SHP77 treated with DMSO at 0.1 percent for 48 hours (cell line): ENCODE results near the gene MAVS.
"Not testable (repeated sequence)": the region's sequence is repeated elsewhere in the genome, so short reads cannot be mapped to it uniquely, and the experiment has no call there.

Experiments
- DNase-seq: peaks from one replicate; lab custom pipeline; 2025; lab: John Stamatoyannopoulos, UW

MAVS gene

DNA sequence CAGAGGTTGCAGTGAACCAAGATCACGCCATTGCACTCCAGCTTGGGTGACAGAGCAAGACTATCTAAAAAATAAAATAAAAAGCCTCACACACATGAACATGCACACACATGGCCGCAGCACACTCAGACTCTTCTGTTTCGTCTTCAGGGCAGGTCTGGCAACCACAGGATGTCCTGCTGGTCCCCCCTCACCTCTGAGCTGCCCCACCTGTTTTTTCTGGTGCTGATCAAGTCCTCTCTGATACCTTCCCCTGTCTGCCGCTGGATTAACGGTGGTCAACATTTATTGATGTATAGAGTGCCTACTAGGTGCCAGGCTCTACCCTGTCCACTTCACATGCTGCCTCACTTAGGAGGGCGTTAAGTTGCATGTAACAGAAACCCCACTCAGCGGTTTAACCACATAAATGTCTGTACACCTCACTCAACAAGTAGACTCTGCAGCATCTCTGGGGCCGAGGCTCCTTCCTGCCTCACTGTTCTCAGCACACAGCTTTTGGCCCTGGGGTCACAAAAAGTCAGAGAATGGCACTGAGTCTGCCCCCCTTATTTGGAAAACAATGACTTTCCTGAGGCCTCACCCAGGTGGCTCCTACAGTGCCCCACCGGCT lies 30.8 kb upstream of the MAVS start:
- no peak for DNase-seq

DNA sequence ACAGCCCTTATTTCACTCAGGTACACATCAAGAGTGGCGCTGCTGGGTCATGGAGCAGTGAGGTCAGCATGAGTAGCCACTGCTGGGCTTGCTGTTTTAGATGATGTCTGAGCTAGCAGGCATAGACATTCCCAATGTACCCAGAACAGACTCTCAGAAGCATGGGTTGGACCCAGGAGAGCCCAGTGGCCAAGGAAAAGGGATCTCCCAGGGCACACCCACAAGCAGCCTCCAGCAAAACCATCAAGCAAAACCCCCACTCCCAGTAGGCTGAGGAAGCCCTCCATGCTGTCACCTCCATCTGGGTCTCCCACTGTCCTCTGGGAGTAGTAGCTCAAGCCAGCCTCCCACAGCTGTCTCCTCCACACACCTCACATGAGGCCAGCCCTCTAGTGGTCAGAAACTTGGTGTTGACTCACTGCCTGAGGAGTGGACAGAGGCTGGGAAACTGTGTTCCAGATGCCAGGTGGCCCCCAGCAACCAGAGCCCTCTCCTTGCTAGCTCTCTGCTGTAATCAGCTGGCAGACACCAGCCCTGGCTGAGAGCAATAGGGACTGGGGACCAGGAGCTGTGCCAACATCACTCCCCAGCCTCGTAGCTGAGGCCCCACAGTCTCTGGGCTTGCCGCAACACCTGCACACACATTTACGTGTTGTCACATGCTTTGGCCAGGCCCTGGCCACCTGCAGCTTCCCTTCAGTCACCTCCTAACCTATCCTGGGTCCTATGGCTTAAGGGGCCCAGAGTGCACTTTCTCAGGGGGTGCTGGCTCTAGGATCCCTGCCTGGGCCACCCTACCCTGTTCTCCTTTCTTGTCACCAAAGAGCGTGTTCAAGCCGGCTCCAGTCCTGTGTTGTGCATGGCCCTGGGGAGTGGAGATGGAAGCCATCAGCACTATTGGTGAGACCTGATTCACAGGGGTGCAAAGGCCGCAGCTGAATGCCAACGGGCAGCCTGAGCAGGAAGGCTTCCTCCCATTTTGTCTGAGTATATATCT lies 28.2 kb upstream of the MAVS start:
- peak; percentile 89 for DNase-seq

- no peak for DNase-seq
Measured at GRCh38 chr20:3819411-3820047, 27.1 kb upstream of the MAVS start.

- DNase-seq, result peak; percentile 85
Measured at GRCh38 chr20:3820048-3820900, 26.4 kb upstream of the MAVS start, which contains the start of gene AP5S1. TSS of gene AP5S1 (plus strand) at chr20:3820547. CDS start at chr20:3822118, 1,571 bp downstream.

GRCh38 chr20:3820901-3821727 lies 25.5 kb upstream of the MAVS start:
- no peak for DNase-seq

GRCh38 chr20:3821996-3822395 lies 24.6 kb upstream of the MAVS start:
- no peak for DNase-seq

- DNase-seq, result no peak
Measured at GRCh38 chr20:3823881-3824280, 22.8 kb upstream of the MAVS start.

DNA sequence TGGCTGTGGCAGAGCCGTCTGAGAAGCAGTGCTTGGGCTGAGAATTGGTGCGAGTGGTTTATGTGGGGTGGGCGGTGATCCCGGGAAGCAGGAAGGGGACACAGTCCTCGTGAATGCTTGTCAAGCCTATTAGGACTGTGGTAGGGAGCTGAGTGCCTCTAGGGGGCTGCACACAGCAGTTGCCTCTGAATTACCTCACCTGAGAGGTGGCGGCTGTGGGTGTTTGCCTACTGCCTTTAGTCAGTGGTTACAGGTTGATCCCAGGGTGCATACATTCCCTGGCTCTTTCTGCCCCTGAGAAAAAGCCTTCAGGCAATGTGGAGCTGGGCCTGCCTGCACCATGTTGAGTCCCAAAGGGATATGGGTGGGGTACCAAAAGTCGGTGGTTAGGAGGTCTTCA lies 21.1 kb upstream of the MAVS start:
- DNase-seq, result no peak

GRCh38 chr20:3826420-3826819 lies 20.2 kb upstream of the MAVS start:
- DNase-seq, result no peak

DNA sequence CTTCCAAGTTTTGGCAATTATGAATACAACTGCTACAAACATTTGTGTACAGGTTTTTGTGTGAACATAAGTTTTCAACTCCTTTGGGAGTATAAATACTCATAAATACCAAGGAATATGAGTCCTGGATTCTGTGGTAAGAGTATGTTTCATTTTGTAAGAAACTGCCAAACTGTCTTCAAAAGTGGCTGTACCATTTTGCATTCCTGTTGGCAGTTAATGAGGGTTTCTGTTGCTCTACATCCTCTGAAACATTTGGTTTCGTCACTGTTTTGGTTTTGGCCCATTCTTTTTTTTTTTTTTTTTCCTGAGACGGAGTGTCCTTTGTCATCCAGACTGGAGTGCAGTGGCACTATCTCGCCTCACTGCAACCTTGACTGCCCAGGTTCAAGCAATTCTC lies 17.8 kb upstream of the MAVS start:
- DNase-seq, result no peak

DNA sequence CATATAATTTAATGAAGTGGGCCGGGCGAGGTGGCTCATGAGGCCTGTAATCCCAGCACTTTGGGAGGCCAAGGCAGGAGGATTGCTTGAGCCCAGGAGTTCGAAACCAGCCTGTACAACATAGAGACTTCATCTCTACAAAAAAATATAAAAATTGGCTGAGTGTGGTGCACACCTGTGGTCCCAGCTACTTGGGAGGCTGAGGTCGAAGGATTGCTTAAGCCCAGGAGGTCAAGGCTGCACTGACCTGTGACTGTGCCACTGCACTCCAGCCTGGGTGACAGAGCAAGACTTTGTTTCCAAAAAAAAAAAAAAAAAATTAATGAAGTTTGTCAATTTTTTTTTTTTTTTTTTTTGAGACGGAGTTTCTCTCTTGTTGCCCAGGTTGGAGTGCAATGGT lies 16.7 kb upstream of the MAVS start:
- DNase-seq, result not testable (repeated sequence)

DNA sequence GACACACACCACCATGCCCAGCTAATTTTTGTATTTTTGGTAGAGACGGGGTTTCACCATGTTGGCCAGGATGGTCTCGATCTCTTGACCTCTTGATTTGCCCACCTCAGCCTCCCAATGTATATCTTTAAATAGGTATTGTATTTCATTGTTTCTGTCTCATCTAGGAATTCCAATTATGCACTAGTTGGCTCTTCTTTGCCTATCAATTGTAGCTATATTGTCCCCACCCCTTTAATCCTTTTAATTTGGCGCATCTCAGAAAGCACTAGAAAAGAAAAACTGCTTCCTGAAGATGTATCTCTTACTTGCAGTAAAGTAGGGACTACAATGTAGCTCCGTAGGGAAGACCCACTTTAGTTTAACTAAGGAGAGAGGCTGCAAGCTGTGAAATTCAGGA lies 10.5 kb upstream of the MAVS start:
- DNase-seq, result no peak

GRCh38 chr20:3839328-3839727 lies 7.3 kb upstream of the MAVS start:
- no peak for DNase-seq

DNA sequence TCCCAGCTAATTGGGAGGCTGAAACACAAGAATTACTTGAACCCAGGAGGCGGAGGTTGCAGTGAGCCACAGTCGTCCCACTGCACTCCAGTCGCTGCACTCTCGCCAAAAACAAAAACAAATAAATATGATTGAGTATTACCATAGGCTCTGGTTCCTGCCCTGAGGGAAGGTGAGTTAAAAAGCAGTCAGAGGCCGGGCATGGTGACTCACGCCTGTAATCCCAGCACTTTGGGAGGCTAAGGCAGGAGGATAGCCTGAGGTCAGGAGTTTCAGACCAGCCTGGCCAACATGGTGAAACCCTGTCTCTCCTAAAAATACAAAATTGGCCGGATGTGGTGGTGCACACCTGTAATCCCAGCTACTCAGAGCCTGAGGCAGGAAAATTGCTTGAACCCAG lies 6.4 kb upstream of the MAVS start:
- DNase-seq, result not testable (repeated sequence)

- no peak for DNase-seq
Measured at GRCh38 chr20:3842348-3842930, 4.2 kb upstream of the MAVS start.

- no peak for DNase-seq
Measured at GRCh38 chr20:3843490-3843889, 3.1 kb upstream of the MAVS start.

GRCh38 chr20:3843990-3844619 lies 2.5 kb upstream of the MAVS start:
- DNase-seq, result not testable (repeated sequence)

- DNase-seq, result no peak
Measured at GRCh38 chr20:3846378-3846739, 275 bp upstream of the MAVS start.

DNA sequence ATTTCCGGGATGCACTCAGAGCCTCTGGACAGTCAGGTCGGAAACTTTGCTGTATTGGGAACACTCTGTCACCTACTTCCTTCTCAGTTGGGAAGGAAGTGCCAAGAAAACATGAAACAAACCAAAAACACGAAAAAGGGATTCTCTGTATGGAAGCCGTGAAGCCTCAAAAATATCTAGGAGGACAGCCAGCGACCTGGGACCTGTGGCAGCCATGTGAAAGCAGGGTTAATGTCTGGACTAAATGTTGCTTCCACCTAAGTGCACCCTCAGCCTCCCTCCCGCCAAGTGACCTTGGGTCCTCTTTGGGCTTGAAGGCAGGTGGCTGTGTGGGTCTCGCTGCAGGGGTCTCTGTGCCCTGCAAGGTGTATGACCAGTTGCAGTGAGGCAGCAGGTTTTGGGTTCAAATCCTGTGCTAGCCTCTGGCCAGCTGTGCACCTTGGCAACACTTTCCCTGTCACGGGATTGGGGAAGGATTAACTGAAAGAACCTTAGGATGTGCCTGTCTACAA lies 851 bp downstream of the MAVS start:
- DNase-seq, result no peak

GRCh38 chr20:3848565-3848964 lies 1.9 kb downstream of the MAVS start:
- no peak for DNase-seq
